HG03575 (cell line): Measurements from ENCODE around the gene VWA2.

ENCODE experiments used
- ATAC-seq: cut with Tn5 transposase; IDR thresholded peaks from one replicate; pipeline ENCODE4 v1.9.1; 2021; ENCODE audit not compliant: unreplicated experiment, insufficient number of reproducible peaks, low FRiP score; ENCODE audit errors: extremely low read depth

VWA2 gene

GRCh38 chr10:114307731-114308130 lies 68.7 kb downstream of the VWA2 start:
- ATAC-seq = no peak

DNA sequence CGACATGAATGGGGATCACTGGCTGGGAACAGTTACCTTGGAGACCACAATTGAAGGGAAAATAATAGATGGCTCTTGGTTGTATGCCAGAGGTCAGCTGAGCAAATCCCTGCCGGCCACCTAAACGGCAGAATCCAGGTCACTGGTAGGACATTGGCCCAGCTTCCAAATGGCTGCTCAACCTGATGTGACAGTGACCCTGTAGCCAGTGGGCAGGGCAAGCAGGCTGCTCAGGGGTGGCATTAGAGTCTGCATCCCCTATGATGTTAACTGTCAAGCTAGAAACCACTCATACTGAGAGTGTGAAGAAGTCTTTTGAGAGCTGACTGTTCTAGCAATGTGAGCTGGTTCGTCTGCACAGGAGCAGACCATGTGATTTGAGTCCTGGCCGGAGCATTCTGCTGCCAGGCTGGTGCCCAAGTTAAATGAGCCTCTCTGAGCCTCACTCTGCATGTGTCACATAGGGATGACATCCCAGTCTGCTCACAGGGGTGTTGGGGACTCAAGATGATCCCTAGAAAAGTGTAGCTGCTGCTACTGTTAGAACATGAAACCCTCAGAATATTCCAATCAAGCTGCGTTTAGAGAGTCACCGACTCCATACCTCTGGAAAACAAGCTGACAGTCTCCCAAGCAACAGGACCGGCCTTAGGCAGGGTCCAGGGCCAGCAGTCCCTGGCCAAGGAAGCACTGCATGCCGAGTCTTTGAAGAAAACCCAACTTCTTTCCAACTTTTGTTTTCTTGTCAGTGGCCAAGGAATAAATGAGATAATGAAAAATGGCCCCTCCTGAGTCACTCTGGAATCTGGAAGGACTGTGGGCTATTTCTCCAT lies 69.7 kb downstream of the VWA2 start:
- ATAC-seq = no peak

GRCh38 chr10:114309364-114309651 lies 70.3 kb downstream of the VWA2 start:
- ATAC-seq = no peak

DNA sequence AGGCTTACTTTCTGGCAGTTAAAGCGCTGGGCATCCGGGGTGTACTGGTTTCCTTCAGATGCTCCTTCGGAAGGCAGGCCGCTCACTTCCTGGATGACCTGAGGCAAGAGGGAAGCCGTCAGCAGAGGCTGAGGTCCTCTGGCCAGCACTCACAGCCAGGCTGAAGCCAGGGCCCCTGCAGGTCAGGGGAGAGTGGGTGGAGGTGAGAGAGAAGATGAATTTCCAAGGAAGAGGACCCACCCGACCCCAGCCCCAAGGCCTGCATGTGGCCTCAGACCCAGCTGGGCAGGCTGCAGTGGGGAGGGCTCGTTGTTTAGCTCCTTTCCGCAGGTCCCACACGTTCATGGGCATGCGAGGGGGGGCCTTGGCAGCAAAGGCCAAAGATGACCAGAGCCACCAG lies 71.3 kb downstream of the VWA2 start:
- no peak for ATAC-seq

DNA sequence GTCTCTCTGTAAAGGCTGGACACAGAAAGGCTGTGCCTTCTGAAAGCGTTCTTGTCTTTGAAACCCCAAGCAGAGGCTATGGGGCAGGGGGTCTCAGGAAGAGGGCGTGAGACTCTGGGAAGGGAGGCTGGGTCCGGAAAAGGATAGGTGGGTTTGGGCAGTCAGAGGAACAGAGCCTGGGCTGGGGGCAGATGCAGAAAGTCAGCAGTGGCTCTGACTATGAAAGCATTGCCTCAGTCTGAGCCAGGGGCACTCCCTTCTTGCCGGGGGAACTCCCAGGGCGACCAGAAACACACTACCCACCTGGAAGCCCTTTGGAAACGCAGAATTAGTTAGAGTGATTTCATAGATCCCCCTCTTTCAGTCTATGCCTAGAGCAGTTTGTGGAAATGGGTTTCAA lies 72.0 kb downstream of the VWA2 start:
- no peak for ATAC-seq

DNA sequence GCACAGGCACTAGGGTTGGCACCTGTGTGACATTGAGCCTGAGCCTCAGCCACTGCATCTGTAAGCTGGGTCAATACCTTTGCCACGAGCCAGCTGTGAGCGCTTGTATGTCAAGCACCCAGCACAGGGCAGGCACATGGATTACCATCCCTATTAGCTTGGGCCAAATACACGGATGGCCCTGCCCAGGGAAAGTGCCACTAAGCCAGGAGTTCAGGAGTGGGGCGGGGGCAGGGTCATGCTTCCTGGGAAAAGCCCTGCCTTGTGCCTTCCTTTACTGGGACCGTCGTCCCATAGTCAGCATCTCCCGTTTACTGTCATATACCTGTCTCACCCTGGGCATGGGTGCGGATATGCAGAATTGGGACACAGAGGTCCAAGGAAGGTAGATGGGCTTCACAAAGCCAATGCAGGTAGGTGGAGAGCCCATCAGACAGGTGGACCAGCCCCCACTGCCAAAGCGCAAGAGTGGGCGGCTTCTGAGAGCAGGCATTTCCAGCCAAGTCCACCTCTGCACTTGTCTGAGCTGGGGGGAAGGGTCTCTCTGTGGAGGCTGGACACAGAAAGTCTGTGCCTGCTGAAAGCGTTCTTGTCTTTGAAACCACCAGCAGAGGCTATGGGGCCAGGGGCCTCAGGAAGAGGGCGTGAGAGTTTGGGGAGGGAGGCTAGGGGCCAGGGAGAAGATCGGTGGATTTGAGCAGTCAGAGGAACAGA lies 72.6 kb downstream of the VWA2 start:
- ATAC-seq = no peak

DNA sequence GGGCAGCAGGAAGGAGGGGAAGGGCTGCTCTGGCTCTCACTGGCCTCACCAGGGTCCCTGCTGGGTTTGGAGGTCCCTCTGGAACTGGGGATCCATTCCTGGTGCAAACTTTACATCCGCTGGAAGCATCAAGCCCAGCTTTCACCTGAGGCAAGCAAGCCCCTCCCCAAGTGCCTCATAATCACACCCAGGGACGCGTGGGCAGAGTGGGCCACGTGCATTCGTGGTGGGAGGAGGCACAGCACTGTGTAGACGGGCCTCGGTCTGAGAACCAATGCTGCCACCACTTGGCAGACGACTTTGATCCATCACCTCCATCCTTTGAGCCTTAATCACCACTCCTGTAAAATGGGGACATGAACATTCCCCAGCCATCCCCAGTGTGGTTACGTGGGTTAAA lies 74.1 kb downstream of the VWA2 start:
- ATAC-seq = no peak

GRCh38 chr10:114313866-114314265 lies 74.8 kb downstream of the VWA2 start:
- no peak for ATAC-seq

DNA sequence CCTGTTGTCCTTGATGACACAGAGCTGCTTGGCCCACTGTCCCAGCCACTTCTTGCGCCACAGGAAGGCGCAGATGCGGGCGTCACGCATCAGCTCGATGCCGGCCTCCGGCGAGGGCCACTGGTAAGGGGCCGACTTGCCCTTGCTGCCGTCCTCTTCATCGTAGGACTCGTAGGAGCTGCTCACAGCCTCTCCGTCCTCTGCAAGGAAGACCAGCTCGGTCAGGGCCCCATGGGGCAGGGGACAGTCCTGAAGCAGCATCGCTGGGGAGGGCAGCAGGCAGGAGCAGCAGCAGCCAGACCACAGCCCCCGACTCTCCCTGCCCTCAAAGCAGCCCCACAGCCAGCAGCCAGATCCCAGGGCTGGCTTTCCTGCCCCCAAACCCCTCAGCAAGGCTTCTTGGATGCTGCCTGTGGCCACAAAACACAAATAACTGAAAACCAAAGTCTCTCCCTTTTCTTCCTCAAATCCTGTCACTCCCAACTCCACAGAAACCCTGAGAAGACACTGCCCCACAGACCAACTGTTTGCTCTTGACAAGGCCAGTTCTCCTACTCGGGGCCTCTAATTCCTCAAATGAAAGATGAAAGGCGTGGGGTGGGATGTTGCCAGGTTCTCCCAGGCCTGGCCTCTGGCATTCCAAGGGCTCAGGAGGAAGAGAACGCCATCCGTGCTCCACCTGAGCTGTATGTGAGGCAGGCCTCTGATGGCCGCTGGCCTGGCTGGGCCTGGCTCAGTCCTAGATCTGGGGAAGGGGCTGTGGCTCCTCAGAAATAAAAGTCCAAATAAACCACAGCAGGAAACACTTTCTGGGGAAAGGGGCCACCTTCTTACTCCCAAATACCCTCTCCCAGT lies 76.7 kb downstream of the VWA2 start:
- no peak for ATAC-seq

DNA sequence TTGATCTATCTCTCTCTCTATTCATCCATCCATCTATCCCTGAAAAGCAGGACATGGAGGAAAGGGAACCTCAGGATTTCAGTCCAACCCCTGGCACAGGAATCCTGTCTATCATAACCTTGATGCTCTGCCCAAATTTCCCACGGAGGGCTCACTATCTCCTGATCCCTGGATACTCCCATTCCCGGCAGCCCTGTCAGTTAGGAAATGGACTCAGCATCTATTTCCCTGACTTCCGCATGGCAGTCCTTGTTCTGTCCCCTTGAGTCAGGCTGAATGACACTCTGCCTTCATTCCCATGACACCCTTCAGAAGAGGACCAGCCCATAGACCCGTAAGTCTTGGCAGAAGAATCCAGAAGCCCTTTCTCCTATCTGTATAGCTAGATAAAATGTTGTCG lies 77.7 kb downstream of the VWA2 start:
- no peak for ATAC-seq

DNA sequence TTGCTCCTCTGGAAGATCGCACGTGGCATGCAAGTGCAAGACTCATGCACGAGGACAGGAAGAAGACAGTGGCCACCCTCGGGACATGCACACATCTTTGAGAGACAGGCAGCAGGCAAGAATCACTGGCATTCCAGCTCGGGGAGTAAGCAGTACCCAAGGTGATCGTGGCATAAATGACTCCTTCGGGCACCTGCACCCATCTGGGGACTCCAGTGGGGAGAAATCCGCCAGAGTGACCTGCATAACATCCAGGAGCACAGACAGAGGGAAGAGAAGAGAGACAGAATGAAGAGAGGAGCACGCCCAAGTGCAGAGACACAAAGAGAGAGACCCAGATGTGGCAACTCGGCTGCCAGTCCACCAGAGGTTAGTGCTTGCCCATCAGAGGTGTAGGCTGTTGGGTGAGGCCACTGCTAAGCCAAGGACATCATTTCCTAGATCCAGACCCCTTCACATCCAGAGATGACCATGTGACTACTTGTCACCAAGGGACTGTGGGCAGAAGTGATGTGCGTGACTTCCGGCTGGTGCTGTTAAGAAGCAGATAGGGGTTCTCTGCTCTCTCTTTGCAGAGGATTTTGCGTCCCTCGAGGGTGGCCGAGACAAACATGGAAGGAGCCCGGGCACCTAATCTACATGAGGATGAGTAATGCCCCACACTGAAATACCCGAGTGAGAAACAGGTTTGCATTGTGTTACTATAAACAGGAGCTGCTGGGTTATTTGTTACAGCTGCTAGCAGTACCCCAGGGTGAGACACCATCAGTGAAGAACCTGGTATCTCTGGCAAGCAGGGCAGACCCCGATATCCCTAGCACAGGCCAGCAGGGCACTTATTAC lies 80.6 kb downstream of the VWA2 start:
- ATAC-seq = no peak

GRCh38 chr10:114320249-114321116 lies 81.4 kb downstream of the VWA2 start:
- ATAC-seq = no peak

DNA sequence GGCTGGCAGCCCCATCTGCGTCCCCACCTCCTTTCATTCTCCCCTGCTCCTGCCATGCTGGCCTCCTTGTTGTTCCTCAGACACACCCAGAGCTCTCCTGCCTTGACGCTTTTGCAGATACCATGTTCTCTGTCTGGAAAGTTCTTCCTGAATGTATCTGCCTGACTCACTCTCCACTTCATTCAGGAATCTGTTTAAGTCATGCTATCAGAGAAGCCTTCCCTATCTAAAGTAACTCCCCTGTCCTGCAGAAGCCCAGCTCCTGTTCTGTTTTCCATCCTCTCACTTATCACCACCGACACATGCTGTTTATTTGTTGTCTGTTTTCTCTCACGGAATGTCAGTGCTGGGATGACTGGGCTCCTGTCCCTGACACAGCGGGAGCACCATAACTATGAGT lies 83.3 kb downstream of the VWA2 start:
- no peak for ATAC-seq

- ATAC-seq = no peak
These were observed 84.0 kb downstream of the VWA2 start for GRCh38 chr10:114323023-114323422.

- no peak for ATAC-seq
These were observed 87.7 kb downstream of the VWA2 start for GRCh38 chr10:114326795-114327194.

DNA sequence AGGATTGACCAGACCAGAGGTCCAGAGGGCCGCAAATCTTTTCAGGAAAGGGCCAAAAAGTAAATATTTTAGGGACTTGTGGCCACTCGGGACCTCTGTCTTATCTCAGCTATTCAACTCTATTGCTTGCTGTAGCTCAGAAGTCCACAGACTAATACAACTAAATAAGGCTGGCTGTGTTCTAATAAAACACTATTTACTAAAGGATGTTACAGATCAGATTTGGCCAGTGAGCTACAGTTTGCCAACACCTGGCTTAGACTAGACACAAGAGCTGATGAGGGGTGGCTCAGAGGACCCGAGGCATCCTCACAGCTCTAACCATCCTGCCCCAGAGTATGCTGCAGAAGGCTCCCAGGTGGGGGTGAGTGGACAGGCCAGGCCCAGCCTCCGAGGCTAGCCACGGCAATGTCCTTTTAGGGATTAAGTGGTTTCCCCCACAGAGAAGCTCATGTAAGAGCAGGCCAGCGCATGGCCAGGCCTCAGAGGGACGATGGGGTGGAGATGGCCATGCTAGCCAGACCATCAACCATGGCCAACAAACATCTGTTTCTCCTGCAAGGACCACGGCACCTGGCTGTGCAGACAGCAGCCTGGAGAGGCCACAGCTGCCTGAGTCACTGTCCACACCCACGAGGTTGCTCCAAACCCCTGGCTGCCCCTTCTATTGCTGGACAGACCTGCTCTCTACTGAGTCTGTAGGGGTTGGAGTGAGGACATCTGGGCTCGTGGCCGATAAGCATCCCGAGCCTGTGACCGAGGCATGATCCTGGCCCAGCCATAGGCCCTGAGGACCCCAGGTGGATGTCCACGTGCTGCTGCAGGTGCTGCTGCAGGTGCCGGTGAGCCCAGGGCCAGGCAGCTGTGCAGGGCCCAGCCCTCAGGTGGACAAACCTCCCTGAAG lies 88.7 kb downstream of the VWA2 start:
- ATAC-seq = no peak

- ATAC-seq = no peak
These were observed 89.4 kb downstream of the VWA2 start for GRCh38 chr10:114328441-114328812.
